Endothelial cell (in vitro differentiated cells): ENCODE data around the gene DUOXA2. TPM values are rescaled to one million over a fixed set of nuclear protein-coding genes. Genes with fewer than 3 reads are reported as not detected.

ENCODE experiments used
- DNase-seq: peaks from one replicate; pipeline ENCODE4 v3.0.0; 2021; ENCODE audit warnings: low spot score
- H3K27ac Mint-ChIP-seq: one replicate; pipeline ENCODE4 v1.8.0; 2021; ENCODE audit warnings: mixed read lengths, inconsistent platforms; ENCODE audit not compliant: unreplicated experiment
- H3K27me3 Mint-ChIP-seq: one replicate; pipeline ENCODE4 v1.8.0; 2021; ENCODE audit warnings: mild to moderate bottlenecking, moderate library complexity, mixed read lengths, inconsistent platforms; ENCODE audit not compliant: unreplicated experiment
- H3K36me3 Mint-ChIP-seq: one replicate; pipeline ENCODE4 v1.8.0; 2021; ENCODE audit warnings: mild to moderate bottlenecking, low read depth, mixed read lengths, inconsistent platforms; ENCODE audit not compliant: unreplicated experiment
- H3K4me1 Mint-ChIP-seq: one replicate; pipeline ENCODE4 v1.8.0; 2021; ENCODE audit warnings: mild to moderate bottlenecking, mixed read lengths, inconsistent platforms; ENCODE audit not compliant: unreplicated experiment
- H3K4me3 Mint-ChIP-seq: one replicate; pipeline ENCODE4 v1.8.0; 2021; ENCODE audit warnings: mild to moderate bottlenecking, mixed read lengths, inconsistent platforms; ENCODE audit not compliant: unreplicated experiment
- H3K9me3 Mint-ChIP-seq: one replicate; pipeline ENCODE4 v1.8.0; 2021; ENCODE audit warnings: mixed read lengths, inconsistent platforms; ENCODE audit not compliant: unreplicated experiment
- CTCF ChIP-seq: fragments of 200-600 bp; sonication (generic); IDR thresholded peaks from one replicate; pipeline ENCODE4 v1.5.0; 2021; ENCODE audit warnings: antibody characterized with exemption; ENCODE audit not compliant: unreplicated experiment
- total RNA-seq: library from RNA; stranded (reverse); fragmentation: NEBNext Ultra II Directional; extraction: Animal tissue kit (Norgen Biotek cat#: 25700); gene quantifications from one replicate; pipeline ENCODE4 v1.2.1, GENCODE V29; 2021; ENCODE audit not compliant: unreplicated experiment

DUOXA2 gene
- total RNA-seq, 1 donor from 2014 or later, result not detected

DNA sequence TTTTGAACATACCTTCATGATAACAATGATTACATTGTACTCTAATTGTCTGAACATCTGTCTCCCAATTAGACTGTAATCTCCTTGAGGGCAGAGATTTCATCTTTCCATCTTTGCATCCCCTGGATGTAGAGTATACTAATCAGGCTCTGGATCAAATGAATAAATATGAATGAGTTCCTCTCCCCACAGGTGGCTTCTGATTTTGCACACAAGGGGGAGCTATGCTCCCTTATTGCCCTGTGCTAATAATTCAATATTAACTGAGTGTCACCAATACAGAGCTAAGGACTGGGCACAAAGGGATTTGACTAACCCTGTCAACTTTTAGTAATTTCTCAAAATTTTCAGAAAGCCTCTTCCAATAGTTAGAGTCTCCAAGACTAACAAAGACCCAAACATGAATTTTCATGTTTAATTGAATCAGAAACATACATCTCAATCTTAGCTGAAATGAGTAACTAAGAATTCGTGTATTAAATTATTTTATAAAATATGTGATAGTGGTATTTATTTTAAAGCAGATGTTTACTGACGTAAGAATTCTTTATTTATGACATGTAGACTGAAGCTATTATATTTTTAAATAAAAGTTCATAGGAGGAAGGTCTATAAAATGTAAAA lies 12.5 kb downstream of the DUOXA2 start:
- Mint-ChIP-seq H3K27ac (no peak overlapping the region), H3K36me3 (peaks cover 3% of the 10 kb centered on the region), H3K9me3 (no peaks in the 10 kb centered on the region), H3K27me3 (peaks cover 29% of the 10 kb centered on the region), H3K4me3 (no peak overlapping the region), H3K4me1 (peaks cover 11% of the 10 kb centered on the region)
- peak; percentile 71 for TF ChIP-seq CTCF
- peak; percentile 39 for DNase-seq

- H3K36me3 Mint-ChIP-seq, result peaks cover 8% of the 10 kb centered on the region
- H3K4me1 Mint-ChIP-seq, result peaks cover 2% of the 10 kb centered on the region
- H3K9me3 Mint-ChIP-seq, result no peaks in the 10 kb centered on the region
- H3K27me3 Mint-ChIP-seq, result peaks cover 40% of the 10 kb centered on the region
- no peak for TF ChIP-seq CTCF
- H3K27ac Mint-ChIP-seq, result no peak overlapping the region
- no peak for DNase-seq
- no peak overlapping the region for H3K4me3 Mint-ChIP-seq
Measured at GRCh38 chr15:45128971-45129639, 15.0 kb downstream of the DUOXA2 start.

DNA sequence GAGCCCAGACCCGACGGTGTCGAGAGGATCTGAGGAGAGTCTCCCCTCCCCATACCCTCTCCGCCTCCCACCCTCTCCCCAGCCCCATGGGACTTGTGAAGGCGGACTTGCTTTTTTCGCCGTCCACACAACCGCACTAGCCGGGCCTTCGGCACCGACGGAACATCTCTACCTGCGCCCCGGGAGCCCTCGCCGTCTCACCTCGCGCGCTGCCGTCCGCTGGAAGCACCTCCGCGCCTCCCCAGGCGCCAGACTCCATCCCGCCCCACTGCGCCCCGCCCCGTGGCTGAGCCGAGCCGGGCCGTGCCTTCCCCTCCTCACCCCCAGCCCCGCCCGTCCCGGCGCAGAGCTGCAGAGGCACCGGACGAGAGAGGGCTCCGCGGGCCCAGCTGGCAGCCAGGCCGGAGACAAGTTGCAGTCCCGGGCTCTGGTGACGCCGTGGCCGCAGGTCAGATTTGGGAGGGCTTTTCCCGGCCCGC lies 15.6 kb downstream of the DUOXA2 start, which contains the start of the genes DUOX1 and DUOXA1:
TSS of gene DUOX1 (plus strand) at position 344 of the 479 bp plus-strand sequence. CDS start 1,973 bp downstream, outside the sequence.
TSS of gene DUOXA1 (minus strand) at position 229 of the 479 bp plus-strand sequence. CDS start 6,865 bp downstream, outside the sequence.
- no peak within 1 kb of the TSS for H3K27ac Mint-ChIP-seq
- H3K36me3 Mint-ChIP-seq, result peaks cover 8% of the 10 kb centered on the region
- H3K27me3 Mint-ChIP-seq, result peaks cover 44% of the 10 kb centered on the region
- H3K4me1 Mint-ChIP-seq, result peaks cover 4% of the 10 kb centered on the region
- TF ChIP-seq CTCF, result no peak
- H3K4me3 Mint-ChIP-seq, result no peak within 1 kb of the TSS
- peak; percentile 29 for DNase-seq
- no peaks in the 10 kb centered on the region for H3K9me3 Mint-ChIP-seq

DNA sequence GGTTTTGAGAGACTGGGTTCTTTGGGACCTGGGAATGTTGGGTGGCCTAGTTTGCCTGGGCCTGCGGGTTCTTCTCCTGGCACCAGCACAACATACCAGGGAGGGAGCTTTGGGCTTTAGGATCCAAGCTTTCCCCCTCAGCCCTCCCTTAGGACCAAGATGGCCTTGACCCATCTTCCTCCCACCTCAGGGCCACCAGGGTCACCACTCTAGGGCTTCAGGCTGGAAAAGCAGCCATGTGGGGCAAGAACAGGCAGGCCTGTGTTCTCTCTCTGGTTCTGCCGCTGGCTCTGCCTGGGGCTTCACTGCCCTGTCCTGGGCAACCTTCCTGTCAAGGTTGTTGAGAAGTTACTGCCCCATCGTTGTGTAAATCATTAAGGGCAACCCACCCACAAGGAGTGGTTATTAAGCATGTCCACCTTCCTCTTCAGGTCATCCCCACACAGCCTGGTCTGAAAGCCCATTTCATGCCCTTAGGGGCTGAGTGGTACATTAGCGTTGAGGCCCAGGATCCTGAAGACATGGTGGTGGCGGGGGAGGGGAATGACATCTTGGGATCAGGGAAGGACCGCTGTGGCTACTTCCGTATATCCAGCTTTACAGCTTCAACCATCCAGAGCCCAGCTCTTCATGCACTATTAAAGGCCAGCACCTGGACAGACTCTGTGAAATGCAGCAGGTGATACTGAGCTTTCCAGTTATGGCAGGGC lies 16.3 kb downstream of the DUOXA2 start:
- H3K4me3 Mint-ChIP-seq, result no peak overlapping the region
- H3K4me1 Mint-ChIP-seq, result peaks cover 7% of the 10 kb centered on the region
- peaks cover 46% of the 10 kb centered on the region for H3K27me3 Mint-ChIP-seq
- no peak for DNase-seq
- no peaks in the 10 kb centered on the region for H3K9me3 Mint-ChIP-seq
- peaks cover 8% of the 10 kb centered on the region for H3K36me3 Mint-ChIP-seq
- TF ChIP-seq CTCF, result no peak
- no peak overlapping the region for H3K27ac Mint-ChIP-seq
